ENCODE results near the gene CCDC91.

GRCh38 chr12:28247806-28248205 lies 57.5 kb downstream of the CCDC91 start:
- TF ChIP-seq CUX1 (CRISPR knock-in tag; IDR thresholded peaks at IDR 0.05) (no peak), CEBPB (tag; IDR thresholded peaks at IDR 0.05) (no peak), REST (IDR thresholded peaks at IDR 0.05; ENCODE audit: borderline replicate concordance) (no peak), REST (CRISPR knock-in tag; IDR thresholded peaks at IDR 0.05; ENCODE audit: low read depth) (no peak), EZH2 (IDR thresholded peaks at IDR 0.05; ENCODE audit: borderline replicate concordance, low read depth, low read length) (no peak), ZNF143 (CRISPR knock-in tag; IDR thresholded peaks at IDR 0.05) (no peak), ETV6 (IDR thresholded peaks at IDR 0.05; ENCODE audit: borderline replicate concordance in 1 of 2, low read depth in 2 of 2, low read length in 1 of 2) (no peak), ETV6 (CRISPR knock-in tag; IDR thresholded peaks at IDR 0.05; ENCODE audit: borderline replicate concordance) (no peak), CC2D1A (IDR thresholded peaks at IDR 0.05) (no peak)
- TF ChIP-seq, protein P1, sequence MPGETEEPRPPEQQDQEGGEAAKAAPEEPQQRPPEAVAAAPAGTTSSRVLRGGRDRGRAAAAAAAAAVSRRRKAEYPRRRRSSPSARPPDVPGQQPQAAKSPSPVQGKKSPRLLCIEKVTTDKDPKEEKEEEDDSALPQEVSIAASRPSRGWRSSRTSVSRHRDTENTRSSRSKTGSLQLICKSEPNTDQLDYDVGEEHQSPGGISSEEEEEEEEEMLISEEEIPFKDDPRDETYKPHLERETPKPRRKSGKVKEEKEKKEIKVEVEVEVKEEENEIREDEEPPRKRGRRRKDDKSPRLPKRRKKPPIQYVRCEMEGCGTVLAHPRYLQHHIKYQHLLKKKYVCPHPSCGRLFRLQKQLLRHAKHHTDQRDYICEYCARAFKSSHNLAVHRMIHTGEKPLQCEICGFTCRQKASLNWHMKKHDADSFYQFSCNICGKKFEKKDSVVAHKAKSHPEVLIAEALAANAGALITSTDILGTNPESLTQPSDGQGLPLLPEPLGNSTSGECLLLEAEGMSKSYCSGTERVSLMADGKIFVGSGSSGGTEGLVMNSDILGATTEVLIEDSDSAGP (CRISPR knock-in tag; IDR thresholded peaks at IDR 0.05) = no peak
